Activated naive CD4-positive, alpha-beta T cell treated with anti-CD3 and anti-CD28 coated beads, Interleukin-2, amount 10 ng/mL, durations not matched to agents 7 days and 5 days (primary cell): ENCODE results near the gene ASCC3.
"Not testable (repeated sequence)": the region's sequence is repeated elsewhere in the genome, so short reads cannot be mapped to it uniquely, and the experiment has no call there.

Source experiments
- CTCF ChIA-PET: fragments of 350-600 bp; sonication (Branson Sonifier 250); formaldehyde crosslinking; loops from one replicate; lab custom pipeline; 2021; ENCODE audit warnings: antibody characterized with exemption; lab: Charles Lee
- DNase-seq: peaks from one replicate; pipeline ENCODE4 v3.0.0-alpha.2; 2020
- H3K27ac Mint-ChIP-seq: one replicate; pipeline ENCODE4 v1.8.0; 2021; ENCODE audit warnings: mild to moderate bottlenecking, moderate library complexity, mixed read lengths
- H3K27me3 Mint-ChIP-seq: one replicate; pipeline ENCODE4 v1.8.0; 2021; ENCODE audit warnings: mild to moderate bottlenecking, mixed read lengths
- H3K36me3 Mint-ChIP-seq: one replicate; pipeline ENCODE4 v1.8.0; 2021; ENCODE audit warnings: mixed read lengths
- H3K4me1 Mint-ChIP-seq: one replicate; pipeline ENCODE4 v1.8.0; 2021; ENCODE audit warnings: mixed read lengths
- H3K4me3 Mint-ChIP-seq: one replicate; pipeline ENCODE4 v1.8.0; 2021; ENCODE audit warnings: mild to moderate bottlenecking, moderate library complexity, mixed read lengths
- H3K9me3 Mint-ChIP-seq: one replicate; pipeline ENCODE4 v1.8.0; 2021; ENCODE audit warnings: mixed read lengths

ASCC3 gene

DNA sequence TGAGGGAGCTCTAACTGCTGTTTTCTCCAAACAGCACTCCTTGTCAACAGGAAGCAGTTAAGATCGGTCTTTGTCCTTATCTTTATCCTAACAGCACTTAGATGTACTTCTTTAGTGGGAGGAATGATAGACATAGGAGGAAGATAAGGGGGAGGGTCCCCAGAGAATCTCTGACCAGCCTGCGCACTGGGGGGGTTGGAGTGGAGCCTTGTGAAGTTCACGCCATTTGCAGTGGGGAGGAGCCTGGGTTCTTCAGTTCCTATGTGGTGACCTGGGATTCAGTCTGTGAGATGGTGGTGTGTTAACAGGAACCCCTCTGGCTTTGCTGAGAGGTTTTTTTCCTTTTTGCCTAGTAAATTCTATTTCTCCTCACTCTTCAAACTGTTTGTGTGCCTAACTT, 18.1 kb upstream of the ASCC3 start:
- H3K4me3 Mint-ChIP-seq, result no peak overlapping the region
- CTCF ChIA-PET, result no interaction called here
- H3K4me1 Mint-ChIP-seq, result no peaks in the 10 kb centered on the region
- H3K27me3 Mint-ChIP-seq, result no peaks in the 10 kb centered on the region
- H3K9me3 Mint-ChIP-seq, result no peaks in the 10 kb centered on the region
- no peaks in the 10 kb centered on the region for H3K36me3 Mint-ChIP-seq
- DNase-seq, result no peak
- no peak overlapping the region for H3K27ac Mint-ChIP-seq

DNA sequence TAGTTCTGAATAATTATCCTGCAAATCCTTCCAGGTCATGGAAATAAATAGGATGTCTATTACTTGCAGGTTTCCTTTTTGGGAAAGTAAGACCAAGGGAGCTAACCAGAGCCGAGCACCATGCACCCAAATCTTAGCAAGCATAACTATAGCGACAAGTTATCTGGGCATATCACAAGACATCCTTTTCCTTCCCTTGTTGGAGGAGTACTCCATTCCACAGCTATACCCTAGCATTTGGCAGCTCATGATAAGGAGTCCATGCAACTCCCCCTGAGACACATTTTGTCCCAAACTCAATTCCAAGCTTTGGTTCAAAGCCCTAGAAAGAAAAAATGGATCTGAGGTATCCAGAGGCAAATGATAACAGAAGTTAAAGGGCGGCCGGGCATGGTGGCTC, 16.5 kb upstream of the ASCC3 start:
- no peaks in the 10 kb centered on the region for H3K27me3 Mint-ChIP-seq
- no peak overlapping the region for H3K27ac Mint-ChIP-seq
- no peaks in the 10 kb centered on the region for H3K36me3 Mint-ChIP-seq
- CTCF ChIA-PET, result no interaction called here
- H3K4me3 Mint-ChIP-seq, result no peak overlapping the region
- no peaks in the 10 kb centered on the region for H3K9me3 Mint-ChIP-seq
- H3K4me1 Mint-ChIP-seq, result no peaks in the 10 kb centered on the region
- no peak for DNase-seq

DNA sequence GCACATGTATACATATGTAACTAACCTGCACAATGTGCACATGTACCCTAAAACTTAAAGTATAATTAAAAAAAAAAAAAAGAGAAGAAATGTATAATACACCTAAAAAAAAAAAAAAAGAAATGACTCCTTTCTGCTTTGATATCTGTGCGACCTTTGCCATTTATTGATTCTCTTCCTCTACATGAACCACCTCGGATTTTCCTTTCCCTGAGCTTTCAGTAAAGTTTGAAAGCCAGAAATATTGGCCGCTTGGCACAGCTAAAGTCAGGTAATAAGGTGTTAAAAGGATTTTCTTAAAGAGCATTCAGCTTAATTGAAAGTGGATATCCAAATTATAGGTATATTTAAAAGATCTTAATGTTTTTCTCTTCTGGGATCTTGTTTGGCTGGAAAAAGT, 12.6 kb upstream of the ASCC3 start:
- CTCF ChIA-PET, result interaction anchor here (0.6 kb wide), 1 partner anchor 434 kb away, joined by 3 read pairs; no protein-coding TSS in a partner anchor
- no peaks in the 10 kb centered on the region for H3K4me1 Mint-ChIP-seq

DNA sequence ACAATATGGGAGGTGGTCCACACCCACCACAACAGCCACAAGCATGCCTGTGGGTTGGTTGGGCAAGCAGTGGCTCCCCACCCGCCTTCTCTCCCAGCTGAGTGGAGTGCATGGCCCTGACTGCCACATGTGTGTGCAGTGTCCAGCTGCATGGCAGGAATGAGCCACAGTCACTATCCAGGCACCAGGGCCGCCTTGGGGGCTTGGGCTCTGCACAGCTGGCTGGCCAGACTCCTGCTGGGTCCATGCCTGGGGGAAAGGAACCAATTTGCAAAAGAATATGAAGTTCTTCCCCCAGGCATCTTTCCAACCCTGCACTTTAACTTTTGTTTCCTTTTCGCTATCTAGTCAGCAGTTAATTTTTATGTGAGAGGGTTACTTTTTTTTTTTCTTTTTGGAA, 11.6 kb upstream of the ASCC3 start:
- Mint-ChIP-seq H3K27ac (no peak overlapping the region), H3K4me3 (no peak overlapping the region), H3K4me1 (no peaks in the 10 kb centered on the region), H3K36me3 (no peaks in the 10 kb centered on the region), H3K27me3 (peaks cover 9% of the 10 kb centered on the region), H3K9me3 (no peaks in the 10 kb centered on the region)
- DNase-seq, result no peak
- CTCF ChIA-PET, result no interaction called here

More for the DNA sequence above, 12.6 kb upstream of the ASCC3 start:
- H3K27ac Mint-ChIP-seq, result no peak overlapping the region
- H3K27me3 Mint-ChIP-seq, result peaks cover 9% of the 10 kb centered on the region
- no peaks in the 10 kb centered on the region for H3K36me3 Mint-ChIP-seq
- no peak for DNase-seq
- no peaks in the 10 kb centered on the region for H3K9me3 Mint-ChIP-seq
- no peak overlapping the region for H3K4me3 Mint-ChIP-seq

DNA sequence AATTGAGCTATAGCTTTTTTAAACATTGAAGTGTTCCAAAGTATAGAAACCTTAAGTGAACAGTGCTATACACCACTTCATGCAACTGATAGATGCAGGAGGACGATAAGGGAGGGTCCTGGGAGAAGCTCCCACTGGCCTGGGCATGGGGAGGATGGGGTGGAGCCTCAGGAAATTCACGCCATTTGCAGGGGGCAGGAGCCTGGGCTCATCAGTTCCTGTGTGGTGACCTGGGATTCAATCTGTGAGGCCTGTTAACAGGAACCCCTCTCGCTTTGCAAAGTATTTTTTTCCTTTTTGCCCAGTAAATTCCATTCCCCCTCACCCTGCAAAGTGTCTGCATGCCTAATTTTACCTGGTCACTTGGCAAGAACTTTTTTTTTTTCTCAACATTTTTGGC, 11.0 kb upstream of the ASCC3 start:
- no peak for DNase-seq
- Mint-ChIP-seq H3K4me3 (no peak overlapping the region), H3K36me3 (no peaks in the 10 kb centered on the region), H3K27ac (no peak overlapping the region), H3K9me3 (no peaks in the 10 kb centered on the region), H3K4me1 (no peaks in the 10 kb centered on the region), H3K27me3 (peaks cover 9% of the 10 kb centered on the region)
- CTCF ChIA-PET, result no interaction called here

DNA sequence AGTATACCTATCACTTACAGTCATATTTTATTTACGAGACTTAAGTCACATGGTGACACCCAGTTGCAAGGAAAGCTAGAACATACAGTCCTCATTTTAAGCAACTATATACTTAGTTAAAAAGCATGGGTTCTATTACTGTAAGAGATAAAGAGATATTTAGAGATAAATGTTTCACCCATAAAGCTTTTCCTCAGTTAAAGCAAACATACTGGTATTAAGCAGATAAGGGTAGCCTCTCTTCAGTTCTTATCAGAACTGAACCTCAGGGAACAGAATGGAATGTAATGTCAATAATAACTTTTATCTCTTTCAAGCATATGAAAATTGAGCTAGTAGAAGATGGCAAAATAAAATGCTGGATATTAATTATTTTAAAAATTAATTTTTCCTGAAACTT, 9.9 kb upstream of the ASCC3 start:
- no peak for DNase-seq
- H3K9me3 Mint-ChIP-seq, result no peaks in the 10 kb centered on the region
- CTCF ChIA-PET, result no interaction called here
- no peaks in the 10 kb centered on the region for H3K4me1 Mint-ChIP-seq
- H3K27ac Mint-ChIP-seq, result no peak overlapping the region
- H3K27me3 Mint-ChIP-seq, result peaks cover 9% of the 10 kb centered on the region
- no peak overlapping the region for H3K4me3 Mint-ChIP-seq
- no peaks in the 10 kb centered on the region for H3K36me3 Mint-ChIP-seq

DNA sequence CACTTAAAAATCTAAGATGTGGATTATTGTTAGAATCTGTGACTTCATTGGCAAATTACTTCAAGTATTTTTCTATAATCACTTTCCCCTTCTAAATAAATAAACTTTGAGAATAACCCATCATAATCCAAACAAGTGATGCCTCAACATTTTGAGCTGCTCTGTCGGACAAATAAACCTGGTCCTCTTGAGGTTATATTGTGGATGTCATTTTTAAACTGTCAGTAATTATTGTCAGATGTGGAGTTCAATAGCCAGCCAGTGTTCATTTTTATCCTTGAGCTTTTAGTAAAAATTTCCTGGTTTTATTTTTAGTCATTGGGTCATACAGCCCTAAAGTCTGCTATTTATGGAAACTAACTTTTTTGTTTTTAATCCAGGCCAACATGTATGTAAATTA, 9.5 kb upstream of the ASCC3 start:
- H3K27ac Mint-ChIP-seq, H3K27me3 Mint-ChIP-seq, H3K4me3 Mint-ChIP-seq, H3K36me3 Mint-ChIP-seq, H3K9me3 Mint-ChIP-seq, H3K4me1 Mint-ChIP-seq, CTCF ChIA-PET, DNase-seq: not testable (repeated sequence)

DNA sequence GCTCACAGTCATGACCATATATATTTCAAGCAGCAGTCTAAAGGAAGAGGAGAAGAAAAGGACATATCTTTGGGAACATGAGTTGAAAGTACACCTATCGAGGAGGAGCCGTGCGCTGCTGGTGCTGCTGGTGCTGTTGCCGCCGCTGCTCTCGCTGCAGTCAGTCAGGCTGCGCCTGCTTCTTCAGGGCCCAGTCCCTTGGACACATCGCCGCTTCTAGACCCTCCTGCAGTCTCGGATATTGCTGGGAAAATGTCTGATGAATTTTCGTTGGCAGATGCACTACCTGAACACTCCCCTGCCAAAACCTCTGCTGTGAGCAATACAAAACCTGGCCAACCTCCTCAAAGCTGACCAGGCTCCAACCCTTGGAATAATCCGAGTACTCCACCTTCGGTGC, 8.2 kb upstream of the ASCC3 start:
- Mint-ChIP-seq H3K4me1 (no peaks in the 10 kb centered on the region), H3K27me3 (peaks cover 9% of the 10 kb centered on the region), H3K27ac (no peak overlapping the region), H3K4me3 (no peak overlapping the region), H3K36me3 (no peaks in the 10 kb centered on the region), H3K9me3 (no peaks in the 10 kb centered on the region)
- no peak for DNase-seq
- CTCF ChIA-PET, result no interaction called here

DNA sequence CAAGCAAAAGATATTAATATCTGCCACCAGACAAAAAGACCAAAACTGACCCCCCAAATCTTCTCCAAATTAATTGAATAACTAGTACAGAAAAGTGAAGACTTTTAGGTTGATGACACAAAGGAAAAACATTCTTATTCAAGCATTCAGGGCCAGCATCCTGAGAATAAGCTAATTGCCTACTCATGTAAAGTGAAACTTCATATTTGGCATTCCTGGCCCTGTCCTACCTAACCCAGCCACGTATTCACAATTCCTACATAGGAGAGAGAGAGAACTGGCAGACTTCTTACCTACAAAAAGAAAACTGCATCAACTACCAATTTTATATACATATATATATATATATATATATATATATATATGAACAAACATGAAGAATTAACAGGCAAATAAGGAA, 4.9 kb upstream of the ASCC3 start:
- H3K27ac Mint-ChIP-seq, result no peak overlapping the region
- CTCF ChIA-PET, result no interaction called here
- peaks cover 9% of the 10 kb centered on the region for H3K27me3 Mint-ChIP-seq
- H3K36me3 Mint-ChIP-seq, result peaks cover 5% of the 10 kb centered on the region
- no peak overlapping the region for H3K4me3 Mint-ChIP-seq
- no peak for DNase-seq
- no peaks in the 10 kb centered on the region for H3K9me3 Mint-ChIP-seq
- H3K4me1 Mint-ChIP-seq, result peaks cover 11% of the 10 kb centered on the region

DNA sequence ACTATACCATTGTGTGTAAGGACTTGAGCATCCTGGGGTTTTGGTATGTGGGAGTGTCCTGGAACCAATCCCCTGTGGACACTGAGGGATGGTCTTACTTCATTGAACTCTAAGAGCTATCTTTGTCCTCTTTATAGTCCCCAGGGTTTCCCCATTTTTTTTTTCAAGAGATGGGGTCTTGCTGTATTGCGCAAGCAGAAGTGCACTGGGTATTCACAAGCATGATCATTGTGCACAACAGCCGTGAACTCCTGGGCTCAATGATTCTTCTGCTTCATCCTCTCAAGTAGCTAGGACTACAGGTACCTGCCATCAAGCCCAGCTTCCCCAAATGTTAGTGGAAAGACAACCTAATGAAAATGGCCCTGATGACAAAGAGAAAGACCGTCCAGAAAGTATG, 2.2 kb upstream of the ASCC3 start:
- no peak overlapping the region for H3K27ac Mint-ChIP-seq
- DNase-seq, result no peak
- no peaks in the 10 kb centered on the region for H3K9me3 Mint-ChIP-seq
- H3K4me3 Mint-ChIP-seq, result no peak overlapping the region
- H3K4me1 Mint-ChIP-seq, result peaks cover 34% of the 10 kb centered on the region
- no peaks in the 10 kb centered on the region for H3K27me3 Mint-ChIP-seq
- CTCF ChIA-PET, result no interaction called here
- peaks cover 16% of the 10 kb centered on the region for H3K36me3 Mint-ChIP-seq

DNA sequence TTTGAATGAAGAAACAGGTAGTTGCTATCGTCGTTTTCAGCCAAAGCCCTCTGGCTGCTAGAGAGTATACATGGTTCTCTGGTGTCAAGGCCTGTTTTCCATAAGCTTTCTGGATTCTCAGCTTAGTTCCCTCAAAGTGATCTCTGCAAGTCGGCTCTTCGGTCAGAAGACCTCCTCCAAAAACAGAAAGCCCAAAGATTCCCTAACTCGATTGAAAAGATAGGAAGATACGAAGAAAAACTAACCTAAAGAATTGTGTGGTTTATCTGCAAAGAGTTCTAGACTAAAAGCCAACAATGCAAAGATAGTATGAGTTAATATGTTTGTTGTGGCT, 545 bp upstream of the ASCC3 start:
- Mint-ChIP-seq H3K4me3 (peak overlapping the region; percentile 100), H3K9me3 (no peaks in the 10 kb centered on the region), H3K36me3 (peaks cover 18% of the 10 kb centered on the region), H3K27me3 (no peaks in the 10 kb centered on the region), H3K4me1 (peaks cover 40% of the 10 kb centered on the region), H3K27ac (peak overlapping the region; percentile 99)
- no peak for DNase-seq
- CTCF ChIA-PET, result no interaction called here

DNA sequence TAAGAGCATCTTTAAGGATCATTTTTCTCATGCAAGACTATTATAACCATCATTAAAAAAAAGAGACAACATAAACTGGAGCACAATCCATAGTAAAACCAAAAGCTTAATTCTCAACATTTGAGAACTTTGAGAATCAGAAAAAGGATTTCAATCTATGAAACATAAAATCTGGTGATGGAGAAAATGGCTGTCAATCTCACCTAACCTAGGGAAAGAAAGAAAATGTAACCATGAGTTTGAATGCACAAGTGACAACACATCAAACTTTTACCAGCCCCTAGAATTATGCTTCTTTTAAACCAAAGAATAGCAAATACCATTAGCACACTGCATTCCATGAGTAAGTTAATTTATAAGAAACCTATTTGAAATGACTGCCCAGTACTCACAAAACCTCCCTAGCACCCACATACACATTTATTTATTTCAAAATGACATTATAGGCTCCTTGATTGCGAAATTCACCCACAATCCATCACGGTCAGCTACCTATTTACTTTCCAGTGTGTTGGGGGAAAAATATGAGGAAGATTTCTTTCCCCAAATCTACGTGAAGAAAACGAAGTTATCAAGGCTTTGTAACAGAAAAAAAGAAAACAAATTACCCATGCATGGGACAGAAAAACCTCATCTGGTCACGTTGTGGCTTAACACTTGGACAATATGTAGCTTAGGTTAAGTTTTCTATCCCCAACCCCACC, 828 bp downstream of the ASCC3 start:
- peak overlapping the region; percentile 100 for H3K4me3 Mint-ChIP-seq
- no peak for DNase-seq
- H3K9me3 Mint-ChIP-seq, result no peaks in the 10 kb centered on the region
- H3K4me1 Mint-ChIP-seq, result peaks cover 48% of the 10 kb centered on the region
- H3K27me3 Mint-ChIP-seq, result no peaks in the 10 kb centered on the region
- H3K36me3 Mint-ChIP-seq, result peaks cover 29% of the 10 kb centered on the region
- peak overlapping the region; percentile 99 for H3K27ac Mint-ChIP-seq
- CTCF ChIA-PET, result interaction anchor here (0.6 kb wide), 1 partner anchor 222 kb away, joined by 3 read pairs; no protein-coding TSS in a partner anchor

DNA sequence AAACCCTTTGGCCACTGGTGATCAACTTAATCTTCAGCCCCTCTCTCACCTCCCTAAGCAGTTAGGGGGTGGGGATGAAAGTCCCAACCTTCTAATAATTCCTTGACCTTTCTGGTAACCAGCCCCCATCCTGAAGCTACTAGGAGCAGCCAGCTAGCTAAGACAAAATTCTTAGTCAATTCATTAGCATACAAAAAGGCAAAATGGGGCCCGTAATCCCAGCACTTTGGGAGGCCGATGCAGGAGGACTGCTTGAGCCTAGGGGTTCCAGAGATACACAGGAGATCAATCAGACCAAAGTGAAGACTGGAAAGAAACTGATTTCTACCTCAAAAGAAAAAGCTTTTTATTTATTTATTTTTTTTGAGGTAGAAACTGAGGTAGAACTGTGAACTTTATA, 1.8 kb downstream of the ASCC3 start:
- DNase-seq, result no peak
- Mint-ChIP-seq H3K9me3 (no peaks in the 10 kb centered on the region), H3K4me3 (peak overlapping the region; percentile 55), H3K27ac (no peak overlapping the region), H3K4me1 (peaks cover 50% of the 10 kb centered on the region), H3K36me3 (peaks cover 36% of the 10 kb centered on the region), H3K27me3 (no peaks in the 10 kb centered on the region)
- CTCF ChIA-PET, result no interaction called here

DNA sequence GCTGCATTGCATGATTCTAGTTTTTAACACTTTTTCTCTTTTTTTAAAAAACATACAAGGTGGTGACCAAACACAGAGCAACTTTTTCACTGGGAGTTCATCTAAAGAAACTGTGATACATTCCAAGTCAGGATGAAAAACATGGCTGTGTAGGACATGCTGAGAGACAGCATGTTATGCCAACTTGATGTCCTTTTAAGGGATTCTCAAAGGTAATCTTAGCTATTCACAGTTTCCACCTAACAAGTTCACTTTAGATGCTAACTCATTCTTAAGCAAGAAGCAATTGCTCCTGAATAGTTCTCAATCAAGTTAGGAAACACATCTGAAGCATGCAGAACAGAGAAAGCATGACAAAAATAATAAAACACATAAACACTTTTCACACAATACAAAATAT, 3.3 kb downstream of the ASCC3 start:
- peaks cover 48% of the 10 kb centered on the region for H3K36me3 Mint-ChIP-seq
- no peak overlapping the region for H3K27ac Mint-ChIP-seq
- peaks cover 4% of the 10 kb centered on the region for H3K9me3 Mint-ChIP-seq
- H3K27me3 Mint-ChIP-seq, result no peaks in the 10 kb centered on the region
- no peak overlapping the region for H3K4me3 Mint-ChIP-seq
- DNase-seq, result no peak
- peaks cover 54% of the 10 kb centered on the region for H3K4me1 Mint-ChIP-seq
- CTCF ChIA-PET, result no interaction called here

DNA sequence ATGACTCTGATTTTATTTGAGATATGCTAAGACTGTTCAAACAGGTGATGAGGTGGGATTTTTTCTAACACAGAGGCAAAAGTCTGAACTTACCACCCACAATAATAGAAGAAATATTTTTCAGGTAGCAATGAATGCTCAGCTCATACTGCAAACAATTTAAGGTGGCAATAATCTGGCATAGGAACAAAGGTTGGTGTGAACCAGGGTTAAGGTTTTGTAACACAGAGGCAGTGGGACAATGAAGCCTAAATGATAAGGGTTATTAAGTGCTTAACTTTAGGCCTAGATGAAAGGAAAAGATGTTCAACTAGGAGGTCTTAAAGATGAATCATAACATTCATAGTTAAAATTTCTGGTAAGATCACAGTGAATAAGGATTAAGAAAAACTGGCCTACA, 4.9 kb downstream of the ASCC3 start:
- no peak overlapping the region for H3K27ac Mint-ChIP-seq
- H3K4me1 Mint-ChIP-seq, result peaks cover 42% of the 10 kb centered on the region
- H3K4me3 Mint-ChIP-seq, result no peak overlapping the region
- peaks cover 51% of the 10 kb centered on the region for H3K36me3 Mint-ChIP-seq
- H3K27me3 Mint-ChIP-seq, result no peaks in the 10 kb centered on the region
- CTCF ChIA-PET, result no interaction called here
- no peak for DNase-seq
- H3K9me3 Mint-ChIP-seq, result peaks cover 4% of the 10 kb centered on the region

DNA sequence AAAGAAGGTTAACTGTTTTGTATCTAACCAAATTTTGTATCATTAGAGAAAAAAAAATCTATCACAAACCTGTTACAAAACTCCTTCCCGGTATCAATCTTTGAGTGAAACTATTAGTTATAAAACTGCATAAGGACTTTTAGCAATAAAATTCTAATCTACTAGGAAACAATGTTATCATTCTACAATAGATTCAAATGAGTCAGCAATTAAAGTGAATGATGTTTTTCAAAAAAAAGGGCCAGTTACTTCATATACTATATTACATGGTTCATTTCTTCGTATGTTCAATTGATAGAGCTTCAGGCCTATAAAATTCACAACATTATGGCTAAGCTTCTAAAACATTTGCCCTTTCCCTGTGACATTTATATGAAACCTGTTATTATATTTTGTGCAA, 15.6 kb downstream of the ASCC3 start:
- no peaks in the 10 kb centered on the region for H3K9me3 Mint-ChIP-seq
- no peak overlapping the region for H3K4me3 Mint-ChIP-seq
- peaks cover under 1% of the 10 kb centered on the region for H3K4me1 Mint-ChIP-seq
- no peaks in the 10 kb centered on the region for H3K27me3 Mint-ChIP-seq
- H3K36me3 Mint-ChIP-seq, result peaks cover 56% of the 10 kb centered on the region
- H3K27ac Mint-ChIP-seq, result no peak overlapping the region
- DNase-seq, result no peak
- CTCF ChIA-PET, result no interaction called here
